Neural progenitor cell (in vitro differentiated cells): ENCODE data around the gene MEI1. TPM values are rescaled to one million over a fixed set of nuclear protein-coding genes. Genes with fewer than 3 reads are reported as not detected.

Experiments
- DNase-seq: peaks from one replicate; pipeline ENCODE4 v3.0.0-alpha.2; 2016; ENCODE audit warnings: low spot score
- H2AFZ ChIP-seq: fragments of 200-600 bp; sonication (generic); replicated peaks from 2 replicates; pipeline ENCODE4 v1.6.1; 2016; ENCODE audit warnings: antibody characterized with exemption
- H3F3A ChIP-seq: fragments of 200-600 bp; sonication (generic); 2 replicates; pipeline ENCODE4 v1.6.1; 2016; ENCODE audit warnings: antibody characterized with exemption, low read depth
- H3K27ac ChIP-seq: fragments of 200-600 bp; sonication (generic); 2 replicates; pipeline ENCODE4 v1.5.1; 2016; ENCODE audit warnings: mild to moderate bottlenecking
- H3K27me3 ChIP-seq: fragments of 200-600 bp; sonication (generic); 2 replicates; pipeline ENCODE4 v1.6.1; 2016; ENCODE audit warnings: mild to moderate bottlenecking, moderate library complexity
- H3K36me3 ChIP-seq: fragments of 200-600 bp; sonication (generic); 2 replicates; pipeline ENCODE4 v1.5.1; 2016
- H3K4me1 ChIP-seq: fragments of 200-600 bp; sonication (generic); 2 replicates; pipeline ENCODE4 v1.6.1; 2016; ENCODE audit warnings: mixed run types
- H3K4me2 ChIP-seq: fragments of 200-600 bp; sonication (generic); 2 replicates; pipeline ENCODE4 v1.6.1; 2016
- H3K4me3 ChIP-seq: fragments of 200-600 bp; sonication (generic); 2 replicates; pipeline ENCODE4 v1.5.1; 2016
- H3K79me2 ChIP-seq: fragments of 200-600 bp; sonication (generic); 2 replicates; pipeline ENCODE4 v1.6.1; 2016; ENCODE audit warnings: low read depth
- H3K9ac ChIP-seq: fragments of 200-600 bp; sonication (generic); 2 replicates; pipeline ENCODE4 v1.6.1; 2016
- H3K9me3 ChIP-seq: fragments of 200-600 bp; sonication (generic); 2 replicates; pipeline ENCODE4 v1.5.1; 2016; ENCODE audit warnings: low read depth
- H4K20me1 ChIP-seq: fragments of 200-600 bp; sonication (generic); 2 replicates; pipeline ENCODE4 v1.6.1; 2016; ENCODE audit warnings: low read depth
- H3K27ac Mint-ChIP-seq: 3 replicates; pipeline ENCODE4 v1.8.0; 2021; ENCODE audit warnings: mixed read lengths
- H3K27me3 Mint-ChIP-seq: 2 replicates; pipeline ENCODE4 v1.8.0; 2022; ENCODE audit warnings: low read depth, mild to moderate bottlenecking, inconsistent platforms, moderate library complexity, mixed read lengths; ENCODE audit not compliant: insufficient read depth
- H3K36me3 Mint-ChIP-seq: 3 replicates; pipeline ENCODE4 v1.8.0; 2021; ENCODE audit warnings: mixed read lengths
- H3K4me1 Mint-ChIP-seq: 3 replicates; pipeline ENCODE4 v1.8.0; 2021; ENCODE audit warnings: mixed read lengths
- H3K4me3 Mint-ChIP-seq: 3 replicates; pipeline ENCODE4 v1.8.0; 2021; ENCODE audit warnings: mild to moderate bottlenecking, moderate library complexity, mixed read lengths
- H3K9me3 Mint-ChIP-seq: 3 replicates; pipeline ENCODE4 v1.8.0; 2020; ENCODE audit warnings: mixed read lengths
- CTCF ChIP-seq: fragments of 200-600 bp; sonication (generic); IDR thresholded peaks from 2 replicates; pipeline ENCODE4 v1.5.1; 2017; ENCODE audit warnings: antibody characterized with exemption, mild to moderate bottlenecking
- EZH2 ChIP-seq: fragments of 200-600 bp; sonication (generic); IDR thresholded peaks from 2 replicates; pipeline ENCODE4 v1.6.1; 2017; ENCODE audit warnings: antibody characterized with exemption, mild to moderate bottlenecking, moderate library complexity
- EZH2phosphoT487 ChIP-seq: fragments of 200-600 bp; sonication (generic); IDR thresholded peaks from 2 replicates; pipeline ENCODE4 v1.6.1; 2017; ENCODE audit warnings: antibody characterized with exemption
- total RNA-seq: library from RNA; depleted of rRNA; stranded (reverse); fragments of >200 nt; gene quantifications from 2 replicates; pipeline ENCODE4 v1.2.3, GENCODE V29; 2015; ENCODE audit warnings: low replicate concordance

Gene MEI1
- total RNA-seq, 1 donor from 2014 or later = not detected

GRCh38 chr22:41838842-41839618 is 139.7 kb downstream of the MEI1 start:
- H3K9me3 Mint-ChIP-seq = no peaks in the 10 kb centered on the region
- no peak overlapping the region for H3K27ac Mint-ChIP-seq
- Histone ChIP-seq H4K20me1 (peaks cover 90% of the 10 kb centered on the region), H3K4me2 (no peak overlapping the region), H2AFZ (no peak overlapping the region), H3K9me3 (no peaks in the 10 kb centered on the region), H3K4me1 (peaks cover 21% of the 10 kb centered on the region), H3K27me3 (no peaks in the 10 kb centered on the region), H3K4me3 (no peak overlapping the region), H3F3A (peaks cover 15% of the 10 kb centered on the region), H3K27ac (no peak overlapping the region), H3K36me3 (peaks cover 9% of the 10 kb centered on the region), H3K79me2 (peaks cover 100% of the 10 kb centered on the region), H3K9ac (no peak overlapping the region)
- H3K27me3 Mint-ChIP-seq = peaks cover 2% of the 10 kb centered on the region
- H3K4me3 Mint-ChIP-seq = no peak overlapping the region
- peaks cover 57% of the 10 kb centered on the region for H3K36me3 Mint-ChIP-seq
- peaks cover 41% of the 10 kb centered on the region for H3K4me1 Mint-ChIP-seq
- TF ChIP-seq EZH2phosphoT487 = no peak
- no peak for TF ChIP-seq EZH2
- no peak for TF ChIP-seq CTCF
- no peak for DNase-seq

- no peak overlapping the region for H3K27ac Mint-ChIP-seq
Observed at GRCh38 chr22:41840216-41840615, 140.9 kb downstream of the MEI1 start.

GRCh38 chr22:41841085-41841712 is 141.9 kb downstream of the MEI1 start:
- Histone ChIP-seq H3K79me2 (peaks cover 100% of the 10 kb centered on the region), H3K27me3 (no peaks in the 10 kb centered on the region), H3K4me2 (no peak overlapping the region), H3K4me1 (peaks cover 30% of the 10 kb centered on the region), H3F3A (peaks cover 28% of the 10 kb centered on the region), H3K4me3 (no peak overlapping the region), H3K9ac (no peak overlapping the region), H3K27ac (peak overlapping the region; percentile 86), H2AFZ (no peak overlapping the region), H3K9me3 (no peaks in the 10 kb centered on the region), H4K20me1 (peaks cover 93% of the 10 kb centered on the region), H3K36me3 (peaks cover 3% of the 10 kb centered on the region)
- no peak overlapping the region for H3K4me3 Mint-ChIP-seq
- no peaks in the 10 kb centered on the region for H3K9me3 Mint-ChIP-seq
- TF ChIP-seq EZH2phosphoT487 (no peak), EZH2 (no peak), CTCF (no peak)
- H3K4me1 Mint-ChIP-seq = peaks cover 51% of the 10 kb centered on the region
- H3K27me3 Mint-ChIP-seq = peaks cover 2% of the 10 kb centered on the region
- no peak for DNase-seq
- H3K36me3 Mint-ChIP-seq = peaks cover 50% of the 10 kb centered on the region
- H3K27ac Mint-ChIP-seq = no peak overlapping the region

More at GRCh38 chr22:41840216-41840615, 140.9 kb downstream of the MEI1 start:
- H3K4me2 ChIP-seq = no peak overlapping the region
- peaks cover 23% of the 10 kb centered on the region for H3K4me1 ChIP-seq
- Mint-ChIP-seq H3K36me3 (peaks cover 51% of the 10 kb centered on the region), H3K4me3 (no peak overlapping the region), H3K4me1 (peaks cover 47% of the 10 kb centered on the region), H3K9me3 (no peaks in the 10 kb centered on the region), H3K27me3 (peaks cover 2% of the 10 kb centered on the region)
- TF ChIP-seq EZH2phosphoT487 = no peak
- TF ChIP-seq CTCF = no peak
- TF ChIP-seq EZH2 = no peak
- H3K27ac ChIP-seq = peak overlapping the region; percentile 86
- H3K36me3 ChIP-seq = peaks cover 9% of the 10 kb centered on the region
- peaks cover 18% of the 10 kb centered on the region for H3F3A ChIP-seq
- peaks cover 100% of the 10 kb centered on the region for H3K79me2 ChIP-seq
- no peak overlapping the region for H2AFZ ChIP-seq
- no peak overlapping the region for H3K4me3 ChIP-seq
- no peak overlapping the region for H3K9ac ChIP-seq
- H4K20me1 ChIP-seq = peaks cover 92% of the 10 kb centered on the region
- H3K9me3 ChIP-seq = no peaks in the 10 kb centered on the region
- no peaks in the 10 kb centered on the region for H3K27me3 ChIP-seq
- no peak for DNase-seq
